Stimulated activated CD8-positive, alpha-beta memory T cell treated with anti-CD3 and anti-CD28 coated beads, Interleukin-15, amount 100 ng/mL, for 4 hours (primary cell): Measurements from ENCODE around the gene IQSEC1.
A peak's percentile ranks its signal among the peaks of the same experiment; 100 is the strongest.

Source experiments
- DNase-seq, 2 donors: peaks; one replicate each; pipeline ENCODE4 v3.0.0-alpha.2; 2020; ENCODE audit warnings: low read depth in 2 of 2

The IQSEC1 gene

GRCh38 chr3:12985148-12985547, 88.1 kb downstream of the IQSEC1 start:
- DNase-seq, result no peak

GRCh38 chr3:12984023-12984823, 89.0 kb downstream of the IQSEC1 start:
- DNase-seq, result peak in 1 of 2 donors; percentile 32

- no peak for DNase-seq
Measured at GRCh38 chr3:12983319-12983718, 89.9 kb downstream of the IQSEC1 start.

GRCh38 chr3:12982619-12983101, 90.6 kb downstream of the IQSEC1 start:
- DNase-seq, result no peak

- DNase-seq, result no peak
Measured at GRCh38 chr3:12981306-12982275, 91.6 kb downstream of the IQSEC1 start.

- no peak for DNase-seq
Measured at GRCh38 chr3:12980596-12981290, 92.5 kb downstream of the IQSEC1 start.

GRCh38 chr3:12979947-12980487, 93.2 kb downstream of the IQSEC1 start:
- no peak for DNase-seq

- DNase-seq, result no peak
Measured at GRCh38 chr3:12979151-12979946, 93.9 kb downstream of the IQSEC1 start.

GRCh38 chr3:12978682-12979081, 94.5 kb downstream of the IQSEC1 start:
- no peak for DNase-seq

GRCh38 chr3:12977117-12977808, 96.0 kb downstream of the IQSEC1 start:
- no peak for DNase-seq

GRCh38 chr3:12975748-12976522, 97.3 kb downstream of the IQSEC1 start:
- DNase-seq, result no peak

- DNase-seq, result no peak
Measured at GRCh38 chr3:12974819-12975218, 98.4 kb downstream of the IQSEC1 start.

- DNase-seq, result no peak
Measured at GRCh38 chr3:12974334-12974733, 98.9 kb downstream of the IQSEC1 start.

GRCh38 chr3:12973827-12974226, 99.4 kb downstream of the IQSEC1 start:
- DNase-seq, result no peak

GRCh38 chr3:12972781-12973702, 100.2 kb downstream of the IQSEC1 start:
- no peak for DNase-seq

GRCh38 chr3:12972043-12972442, 101.2 kb downstream of the IQSEC1 start:
- DNase-seq, result no peak

GRCh38 chr3:12970684-12971083, 102.5 kb downstream of the IQSEC1 start:
- DNase-seq, result no peak

- no peak for DNase-seq
Measured at GRCh38 chr3:12969486-12969885, 103.7 kb downstream of the IQSEC1 start.
